ENCODE data around the gene VWA5B2. TPM values are rescaled to one million over a fixed set of nuclear protein-coding genes. Genes with fewer than 3 reads are reported as not detected.

VWA5B2 gene
- polyA plus RNA-seq, 4 donors, result 0.29 to 2.3 (median 1.6) TPM

- no peak for DNase-seq (ENCODE audit: low read depth in 4 of 4, low spot score in 3 of 4)
Observed at GRCh38 chr3:184272269-184272668, 42.9 kb downstream of the VWA5B2 start.

DNA sequence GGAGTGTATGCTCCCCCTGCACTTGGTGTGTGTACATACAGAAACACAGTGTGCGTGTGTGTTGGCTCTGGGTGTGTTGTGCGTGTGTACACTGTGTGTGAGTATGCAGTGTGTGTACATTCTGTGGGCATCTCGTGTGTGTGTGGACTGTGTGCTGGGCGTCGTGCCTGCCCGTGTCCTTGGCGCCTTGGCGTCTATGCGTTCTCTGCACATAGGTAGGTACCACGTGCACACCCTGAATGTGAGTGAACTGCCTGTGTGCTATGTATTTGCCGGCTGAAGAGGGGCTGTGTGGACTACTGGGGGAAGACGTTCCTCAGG lies 46.0 kb downstream of the VWA5B2 start:
- DNase-seq (ENCODE audit: low read depth in 4 of 4, low spot score in 3 of 4), result no peak

DNA sequence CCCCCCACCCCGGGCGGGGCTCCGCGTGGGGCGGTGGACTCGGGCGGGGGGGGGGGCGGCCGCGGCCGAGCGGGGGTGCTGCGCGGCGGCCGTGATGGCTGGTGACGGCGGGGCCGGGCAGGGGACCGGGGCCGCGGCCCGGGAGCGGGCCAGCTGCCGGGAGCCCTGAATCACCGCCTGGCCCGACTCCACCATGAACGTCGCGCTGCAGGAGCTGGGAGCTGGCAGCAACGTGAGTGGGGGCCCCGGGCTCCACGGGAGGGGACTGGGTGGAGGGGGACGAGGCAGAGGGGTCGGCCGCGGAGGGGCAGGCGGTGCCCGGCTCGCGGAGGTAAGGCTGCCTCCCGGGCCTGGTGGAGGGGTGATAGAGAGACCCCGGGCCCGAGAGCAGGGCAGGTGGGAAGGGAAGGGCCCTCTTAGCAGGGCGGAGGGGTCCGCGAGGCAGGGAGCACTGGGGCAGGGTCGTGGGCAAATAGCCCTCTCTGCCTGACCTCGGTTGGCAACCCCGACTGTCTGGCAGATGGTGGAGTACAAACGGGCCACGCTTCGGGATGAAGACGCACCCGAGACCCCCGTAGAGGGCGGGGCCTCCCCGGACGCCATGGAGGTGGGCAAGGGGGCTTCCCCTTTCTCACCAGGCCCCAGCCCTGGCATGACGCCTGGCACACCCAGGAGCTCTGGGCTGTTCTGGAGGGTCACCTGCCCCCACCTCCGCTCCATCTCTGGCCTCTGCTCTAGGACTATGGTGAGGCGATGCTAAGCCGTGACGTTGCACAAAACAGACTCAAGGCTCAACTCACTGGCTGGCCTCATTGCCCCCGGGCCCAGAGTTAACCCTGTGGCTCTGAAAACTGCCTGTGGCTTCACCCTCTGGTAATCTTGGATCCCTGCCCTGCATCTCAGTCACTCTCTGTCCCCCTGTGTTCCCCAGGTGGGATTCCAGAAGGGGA lies 46.9 kb downstream of the VWA5B2 start, which contains the start of gene ECE2:
Gene ECE2, plus strand, starts transcription at position 62 of the 950 bp plus-strand sequence. Its CDS starts 132 bp downstream, at position 194.
- DNase-seq (ENCODE audit: low read depth in 4 of 4, low spot score in 3 of 4), result no peak

- DNase-seq (ENCODE audit: low read depth in 4 of 4, low spot score in 3 of 4), result no peak
Observed at GRCh38 chr3:184277366-184277765, 48.0 kb downstream of the VWA5B2 start.

DNA sequence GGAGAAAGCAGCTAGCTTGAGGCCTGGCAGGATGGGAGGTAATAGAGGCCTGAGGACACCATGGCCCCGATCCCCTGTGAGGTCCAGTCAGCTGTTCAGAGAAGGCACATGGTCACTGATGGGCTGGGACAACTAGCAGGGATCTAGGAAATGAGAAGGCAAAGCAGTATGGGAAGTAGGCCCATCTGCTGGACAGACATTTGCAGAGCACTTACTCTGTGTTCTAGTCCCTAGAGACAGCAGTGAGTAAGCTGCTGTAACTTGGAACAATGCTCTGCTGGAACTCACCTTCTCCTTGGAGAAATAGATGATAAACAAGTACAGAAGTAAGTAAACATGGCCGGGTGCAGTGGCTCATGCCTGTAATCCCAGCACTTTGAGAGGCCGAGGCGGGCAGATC lies 53.6 kb downstream of the VWA5B2 start:
- no peak for DNase-seq (ENCODE audit: low read depth in 4 of 4, low spot score in 3 of 4)

DNA sequence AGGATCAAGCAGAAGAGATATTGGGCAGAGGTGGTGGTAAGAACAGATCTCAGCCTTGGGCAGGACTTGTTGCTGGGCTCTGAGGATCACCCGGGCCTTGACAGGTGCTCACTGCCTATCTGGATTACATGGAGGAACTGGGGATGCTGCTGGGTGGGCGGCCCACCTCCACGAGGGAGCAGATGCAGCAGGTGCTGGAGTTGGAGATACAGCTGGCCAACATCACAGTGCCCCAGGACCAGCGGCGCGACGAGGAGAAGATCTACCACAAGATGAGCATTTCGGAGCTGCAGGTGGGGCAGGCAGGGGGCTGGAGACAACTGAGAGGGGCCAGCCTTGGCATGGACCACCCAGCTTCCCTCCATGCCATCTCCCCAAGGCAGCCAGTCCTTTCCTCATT lies 54.3 kb downstream of the VWA5B2 start:
- DNase-seq (ENCODE audit: low read depth in 4 of 4, low spot score in 3 of 4), result no peak

- DNase-seq (ENCODE audit: low read depth in 4 of 4, low spot score in 3 of 4), result peak in 1 of 4 donors; percentile 31
Observed at GRCh38 chr3:184284696-184285095, 55.3 kb downstream of the VWA5B2 start.

GRCh38 chr3:184289426-184289938 lies 60.1 kb downstream of the VWA5B2 start:
- DNase-seq (ENCODE audit: low read depth in 4 of 4, low spot score in 3 of 4), result no peak

GRCh38 chr3:184290331-184290730 lies 60.9 kb downstream of the VWA5B2 start:
- no peak for DNase-seq (ENCODE audit: low read depth in 4 of 4, low spot score in 3 of 4)

DNA sequence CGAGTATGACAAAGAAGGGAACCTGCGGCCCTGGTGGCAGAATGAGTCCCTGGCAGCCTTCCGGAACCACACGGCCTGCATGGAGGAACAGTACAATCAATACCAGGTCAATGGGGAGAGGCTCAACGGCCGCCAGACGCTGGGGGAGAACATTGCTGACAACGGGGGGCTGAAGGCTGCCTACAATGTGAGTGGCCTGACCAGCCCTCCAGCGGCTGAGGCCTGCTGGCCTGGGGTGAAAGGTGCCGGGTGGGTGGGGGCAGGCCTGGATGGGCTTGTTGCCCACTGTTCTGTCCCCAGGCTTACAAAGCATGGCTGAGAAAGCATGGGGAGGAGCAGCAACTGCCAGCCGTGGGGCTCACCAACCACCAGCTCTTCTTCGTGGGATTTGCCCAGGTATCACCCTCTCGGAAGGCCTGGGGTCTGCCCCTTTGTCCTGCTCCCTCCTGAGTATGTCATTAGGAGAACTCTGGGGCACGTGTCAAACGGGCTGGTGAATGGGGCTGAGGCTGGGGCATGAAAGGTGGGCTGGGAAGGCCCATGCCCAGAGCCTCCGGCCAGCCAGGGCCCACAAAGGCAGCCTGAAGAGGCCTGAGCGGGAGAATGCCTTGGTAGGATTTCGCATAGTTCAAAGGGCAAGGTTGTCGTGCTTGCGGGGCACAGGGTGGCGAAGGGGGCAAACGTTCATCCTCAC lies 61.8 kb downstream of the VWA5B2 start:
- no peak for DNase-seq (ENCODE audit: low read depth in 4 of 4, low spot score in 3 of 4)

Other genes with a start within 250 kb of the VWA5B2 start
- 10 to 100 TPM; 45.2 to 77.9 (median 54.8) TPM for gene ABCC5, start 211.7 kb upstream of the VWA5B2 start, polyA plus RNA-seq (ENCODE audit: insufficient read length in 4 of 4)
- gene HTR3D, start 197.8 kb upstream of the VWA5B2 start, polyA plus RNA-seq (ENCODE audit: insufficient read length in 4 of 4), result not detected
- not detected for gene HTR3C, start 176.5 kb upstream of the VWA5B2 start, polyA plus RNA-seq (ENCODE audit: insufficient read length in 4 of 4)
- gene HTR3E, start 132.5 kb upstream of the VWA5B2 start, polyA plus RNA-seq (ENCODE audit: insufficient read length in 4 of 4), result under 1 TPM in 1 of 4 donors, not detected in 3; 0.11 TPM
- 10 to 100 TPM; 36.0 to 57.9 (median 48.4) TPM for gene EIF2B5, start 94.2 kb upstream of the VWA5B2 start, polyA plus RNA-seq (ENCODE audit: insufficient read length in 4 of 4)
- gene DVL3, start 74.2 kb upstream of the VWA5B2 start, polyA plus RNA-seq (ENCODE audit: insufficient read length in 4 of 4), result 10 to 100 TPM; 61.4 to 91.9 (median 81.3) TPM
- 100 to 1,000 TPM; 262 to 377 (median 336) TPM for gene AP2M1, start 54.7 kb upstream of the VWA5B2 start, polyA plus RNA-seq (ENCODE audit: insufficient read length in 4 of 4)
- gene ABCF3, start 43.4 kb upstream of the VWA5B2 start, polyA plus RNA-seq (ENCODE audit: insufficient read length in 4 of 4), result 10 to 100 TPM; 48.8 to 77.4 (median 59.0) TPM
- 10 to 100 TPM; 23.6 to 39.8 (median 32.5) TPM for gene ALG3, start 19.4 kb downstream of the VWA5B2 start, polyA plus RNA-seq (ENCODE audit: insufficient read length in 4 of 4)
- gene EEF1AKMT4, start 20.1 kb downstream of the VWA5B2 start, polyA plus RNA-seq (ENCODE audit: insufficient read length in 4 of 4), result 1 to 10 TPM; 1.9 to 3.4 (median 2.5) TPM
- gene CAMK2N2, start 32.0 kb downstream of the VWA5B2 start, polyA plus RNA-seq (ENCODE audit: insufficient read length in 4 of 4), result under 1 TPM; 0.14 to 0.48 (median 0.20) TPM
- not detected for gene ECE2, start 46.4 kb downstream of the VWA5B2 start, polyA plus RNA-seq (ENCODE audit: insufficient read length in 4 of 4)
- 100 to 1,000 TPM; 159 to 216 (median 201) TPM for gene PSMD2, start 69.7 kb downstream of the VWA5B2 start, polyA plus RNA-seq (ENCODE audit: insufficient read length in 4 of 4)
- gene EIF4G1, start 85.0 kb downstream of the VWA5B2 start, polyA plus RNA-seq (ENCODE audit: insufficient read length in 4 of 4), result 100 to 1,000 TPM; 142 to 203 (median 171) TPM
- 10 to 100 TPM in 3 of 4 donors, 1 to 10 TPM in 1; 9.7 to 13.4 (median 12.2) TPM for gene FAM131A, start 108.0 kb downstream of the VWA5B2 start, polyA plus RNA-seq (ENCODE audit: insufficient read length in 4 of 4)
- 10 to 100 TPM in 2 of 4 donors, 1 to 10 TPM in 2; 7.9 to 15.4 (median 9.6) TPM for gene CLCN2, start 132.0 kb downstream of the VWA5B2 start, polyA plus RNA-seq (ENCODE audit: insufficient read length in 4 of 4)
- 100 to 1,000 TPM in 2 of 4 donors, 10 to 100 TPM in 2; 57.9 to 114 (median 92.8) TPM for gene POLR2H, start 132.1 kb downstream of the VWA5B2 start, polyA plus RNA-seq (ENCODE audit: insufficient read length in 4 of 4)
- gene THPO, start 148.6 kb downstream of the VWA5B2 start, polyA plus RNA-seq (ENCODE audit: insufficient read length in 4 of 4), result 1 to 10 TPM; 1.6 to 2.5 (median 2.1) TPM
- 10 to 100 TPM; 12.4 to 17.2 (median 14.5) TPM for gene CHRD, start 150.5 kb downstream of the VWA5B2 start, polyA plus RNA-seq (ENCODE audit: insufficient read length in 4 of 4)